ENCODE data around the gene UNC45B.
"Not testable (repeated sequence)": the region's sequence is repeated elsewhere in the genome, so short reads cannot be mapped to it uniquely, and the experiment has no call there.

Gene UNC45B

DNA sequence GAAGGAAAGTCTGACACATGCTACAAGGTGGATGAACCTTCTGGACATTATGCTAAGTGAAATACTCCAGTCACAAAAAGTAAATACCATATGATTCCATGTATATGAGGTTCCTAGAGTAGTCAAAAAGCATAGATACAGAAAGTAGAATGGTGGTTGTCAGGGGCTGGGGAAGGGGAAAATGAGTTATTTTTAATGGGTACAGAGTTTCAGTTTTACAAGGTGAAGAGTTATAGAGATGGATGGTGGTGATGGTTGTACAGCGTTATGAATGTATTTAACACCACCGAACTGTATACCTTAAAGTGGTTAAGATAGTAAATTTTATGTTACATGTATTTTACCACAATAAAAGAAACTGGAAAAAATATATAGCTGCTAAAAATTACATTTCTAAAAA lies 45.9 kb upstream of the UNC45B start:
- H4K20me1 ChIP-seq (ENCODE audit: insufficient read depth, low read length), result no peaks in the 10 kb centered on the region
- no peaks in the 10 kb centered on the region for H3K79me2 ChIP-seq (ENCODE audit: low read length)
- H3K4me1 ChIP-seq (ENCODE audit: low read length), result no peaks in the 10 kb centered on the region
- no peak overlapping the region for H2AFZ ChIP-seq (ENCODE audit: low read depth, low read length)
- H3K4me3 ChIP-seq (ENCODE audit: low read length), result no peak overlapping the region
- no peak for TF ChIP-seq EZH2phosphoT487 (IDR thresholded peaks at IDR 0.05; ENCODE audit: low read depth)
- TF ChIP-seq, protein P1, sequence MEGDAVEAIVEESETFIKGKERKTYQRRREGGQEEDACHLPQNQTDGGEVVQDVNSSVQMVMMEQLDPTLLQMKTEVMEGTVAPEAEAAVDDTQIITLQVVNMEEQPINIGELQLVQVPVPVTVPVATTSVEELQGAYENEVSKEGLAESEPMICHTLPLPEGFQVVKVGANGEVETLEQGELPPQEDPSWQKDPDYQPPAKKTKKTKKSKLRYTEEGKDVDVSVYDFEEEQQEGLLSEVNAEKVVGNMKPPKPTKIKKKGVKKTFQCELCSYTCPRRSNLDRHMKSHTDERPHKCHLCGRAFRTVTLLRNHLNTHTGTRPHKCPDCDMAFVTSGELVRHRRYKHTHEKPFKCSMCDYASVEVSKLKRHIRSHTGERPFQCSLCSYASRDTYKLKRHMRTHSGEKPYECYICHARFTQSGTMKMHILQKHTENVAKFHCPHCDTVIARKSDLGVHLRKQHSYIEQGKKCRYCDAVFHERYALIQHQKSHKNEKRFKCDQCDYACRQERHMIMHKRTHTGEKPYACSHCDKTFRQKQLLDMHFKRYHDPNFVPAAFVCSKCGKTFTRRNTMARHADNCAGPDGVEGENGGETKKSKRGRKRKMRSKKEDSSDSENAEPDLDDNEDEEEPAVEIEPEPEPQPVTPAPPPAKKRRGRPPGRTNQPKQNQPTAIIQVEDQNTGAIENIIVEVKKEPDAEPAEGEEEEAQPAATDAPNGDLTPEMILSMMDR (IDR thresholded peaks at IDR 0.05; ENCODE audit: low read depth, low read length), result no peak
- peaks cover 39% of the 10 kb centered on the region for H3K36me3 ChIP-seq (replicated peaks; ENCODE audit: low read depth, low read length)
- no peak overlapping the region for H3K4me2 ChIP-seq (ENCODE audit: low read length)
- H3K9me3 ChIP-seq (ENCODE audit: insufficient read depth, low read length), result no peaks in the 10 kb centered on the region
- no peak overlapping the region for H3K27ac ChIP-seq (ENCODE audit: low read length)
- H3K9ac ChIP-seq (ENCODE audit: low read length), result no peak overlapping the region
- H3K27me3 ChIP-seq (ENCODE audit: low read depth, low read length), result no peaks in the 10 kb centered on the region

DNA sequence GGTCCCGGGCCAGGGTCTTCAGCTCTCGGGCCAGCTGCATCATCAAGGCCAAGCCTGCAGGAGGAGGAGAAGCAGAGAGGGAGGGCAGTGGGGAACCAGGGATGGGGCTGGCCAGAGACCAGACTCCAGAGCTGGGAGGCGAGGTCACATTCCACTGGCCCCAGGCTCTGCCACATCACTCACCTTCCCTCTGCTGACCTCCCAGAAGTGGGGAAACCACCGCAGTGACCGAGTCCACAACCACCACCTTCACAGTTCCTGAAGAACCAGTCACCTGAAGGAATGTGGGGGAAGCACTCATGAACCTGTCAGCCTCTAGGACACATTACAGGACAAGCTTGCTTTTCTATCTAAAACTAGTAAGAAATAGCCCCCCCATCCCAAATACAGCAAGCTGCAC lies 44.3 kb upstream of the UNC45B start:
- no peak overlapping the region for H3K4me3 ChIP-seq (ENCODE audit: low read length)
- peaks cover 36% of the 10 kb centered on the region for H3K36me3 ChIP-seq (replicated peaks; ENCODE audit: low read depth, low read length)
- H3K4me1 ChIP-seq (ENCODE audit: low read length), result no peaks in the 10 kb centered on the region
- no peak overlapping the region for H3K27ac ChIP-seq (ENCODE audit: low read length)
- H3K9me3 ChIP-seq (ENCODE audit: insufficient read depth, low read length), result no peaks in the 10 kb centered on the region
- no peak overlapping the region for H3K4me2 ChIP-seq (ENCODE audit: low read length)
- no peaks in the 10 kb centered on the region for H4K20me1 ChIP-seq (ENCODE audit: insufficient read depth, low read length)
- H3K79me2 ChIP-seq (ENCODE audit: low read length), result no peaks in the 10 kb centered on the region
- TF ChIP-seq, protein P1 (IDR thresholded peaks at IDR 0.05; ENCODE audit: low read depth, low read length), result no peak
- no peak for TF ChIP-seq EZH2phosphoT487 (IDR thresholded peaks at IDR 0.05; ENCODE audit: low read depth)
- H3K27me3 ChIP-seq (ENCODE audit: low read depth, low read length), result no peaks in the 10 kb centered on the region
- H3K9ac ChIP-seq (ENCODE audit: low read length), result no peak overlapping the region
- H2AFZ ChIP-seq (ENCODE audit: low read depth, low read length), result no peak overlapping the region

DNA sequence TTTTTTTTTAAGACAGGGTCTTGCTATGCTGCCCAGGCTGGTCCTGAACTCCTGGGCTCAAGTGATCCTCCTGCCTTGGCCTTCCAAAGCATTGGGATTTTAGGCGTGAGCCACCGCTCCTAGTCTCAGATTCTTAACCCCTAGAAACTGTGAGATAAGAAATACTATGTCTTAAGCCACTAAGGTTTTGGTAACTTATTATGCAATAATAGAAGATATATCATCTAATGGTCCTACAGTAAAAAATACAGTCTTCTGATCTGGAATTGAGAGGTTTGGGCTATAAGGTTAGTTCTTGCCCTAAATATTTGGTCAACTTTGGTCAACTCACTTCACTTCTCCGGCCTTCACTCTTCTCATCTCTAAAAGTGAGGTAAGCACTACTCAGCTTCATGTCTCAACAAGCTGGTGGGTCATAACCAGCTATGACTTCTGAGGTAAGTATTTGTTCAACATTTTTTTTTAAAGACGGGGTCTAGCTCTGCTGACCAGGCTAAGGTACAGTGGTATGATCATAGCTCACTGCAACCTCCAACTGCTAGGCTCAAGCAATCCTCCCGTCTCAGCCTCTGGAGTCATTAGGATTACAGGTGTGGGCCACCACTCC lies 42.7 kb upstream of the UNC45B start:
- Histone ChIP-seq H3K4me3 (ENCODE audit: low read length) (no peak overlapping the region), H3K27me3 (ENCODE audit: low read depth, low read length) (no peaks in the 10 kb centered on the region), H3K9ac (ENCODE audit: low read length) (no peak overlapping the region), H3K36me3 (replicated peaks; ENCODE audit: low read depth, low read length) (peaks cover 29% of the 10 kb centered on the region), H3K4me2 (ENCODE audit: low read length) (no peak overlapping the region), H4K20me1 (ENCODE audit: insufficient read depth, low read length) (no peaks in the 10 kb centered on the region), H2AFZ (ENCODE audit: low read depth, low read length) (no peak overlapping the region), H3K9me3 (ENCODE audit: insufficient read depth, low read length) (no peaks in the 10 kb centered on the region), H3K4me1 (ENCODE audit: low read length) (no peaks in the 10 kb centered on the region), H3K27ac (ENCODE audit: low read length) (no peak overlapping the region), H3K79me2 (ENCODE audit: low read length) (no peaks in the 10 kb centered on the region)
- TF ChIP-seq, protein P1 (IDR thresholded peaks at IDR 0.05; ENCODE audit: low read depth, low read length), result no peak

DNA sequence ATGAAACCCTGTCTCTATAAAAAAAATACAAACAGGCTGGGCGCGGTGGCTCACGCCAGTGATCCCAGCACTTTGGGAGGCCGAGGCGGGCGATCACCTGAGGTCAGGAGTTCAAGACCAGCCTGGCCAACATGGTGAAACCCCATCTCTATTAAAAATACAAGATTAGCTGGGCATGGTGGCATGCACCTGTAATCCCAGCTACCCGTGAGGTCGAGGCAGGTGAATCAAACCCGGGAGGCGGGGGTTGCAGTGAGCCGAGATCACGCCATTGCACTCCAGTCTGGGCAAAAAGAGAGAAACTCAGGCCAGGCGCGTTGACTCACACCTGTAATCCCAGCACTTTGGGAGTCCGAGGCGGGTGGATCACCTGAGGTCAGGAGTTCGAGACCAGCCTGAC lies 36.8 kb upstream of the UNC45B start:
- H4K20me1 ChIP-seq (ENCODE audit: insufficient read depth, low read length); H3K4me2 ChIP-seq (ENCODE audit: low read length); H3K27ac ChIP-seq (ENCODE audit: low read length); H3K9ac ChIP-seq (ENCODE audit: low read length); H3K9me3 ChIP-seq (ENCODE audit: insufficient read depth, low read length); H3K4me3 ChIP-seq (ENCODE audit: low read length); H3K79me2 ChIP-seq (ENCODE audit: low read length); H3K27me3 ChIP-seq (ENCODE audit: low read depth, low read length); H3K4me1 ChIP-seq (ENCODE audit: low read length); H2AFZ ChIP-seq (ENCODE audit: low read depth, low read length): not testable (repeated sequence)
- peaks cover 15% of the 10 kb centered on the region for H3K36me3 ChIP-seq (replicated peaks; ENCODE audit: low read depth, low read length)
